ENCODE data around the gene SIL1.

DNA sequence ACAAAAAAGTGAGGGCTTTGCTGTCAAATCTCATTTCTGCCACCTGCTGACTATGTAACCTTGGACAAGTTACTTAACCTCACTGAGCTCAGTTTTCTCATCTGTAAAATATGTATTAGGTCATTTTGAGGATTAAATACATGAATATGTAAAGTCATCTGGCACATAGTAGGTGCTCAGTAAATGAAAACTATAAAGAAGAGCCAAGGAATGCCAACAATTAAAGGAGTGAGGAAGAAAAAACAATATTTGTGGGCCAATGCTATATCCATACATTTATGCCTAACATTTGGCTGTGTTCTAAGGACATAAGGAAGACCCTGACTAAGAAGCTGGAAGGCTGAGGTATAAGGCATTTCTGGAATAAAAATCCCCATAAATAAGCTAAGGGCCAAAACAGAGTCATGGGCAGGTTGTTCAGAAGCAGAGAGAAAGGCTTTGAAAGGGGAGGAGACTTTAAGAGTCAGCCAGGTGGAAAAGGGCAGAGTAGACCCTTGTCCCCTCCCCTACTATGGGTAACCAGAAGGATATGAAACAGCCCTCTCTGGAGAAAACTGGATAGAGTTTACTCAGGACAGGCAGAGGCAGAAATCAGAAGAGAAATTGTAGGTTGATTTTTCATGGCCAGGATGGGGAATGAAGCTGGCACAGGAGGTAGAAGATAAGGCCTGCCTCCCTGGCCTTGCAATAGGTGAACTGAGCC lies 47.6 kb upstream of the SIL1 start:
- TF ChIP-seq EZH2 (IDR thresholded peaks at IDR 0.05; ENCODE audit: insufficient read depth, poor library complexity, severe bottlenecking) (no peak), EZH2phosphoT487 (IDR thresholded peaks at IDR 0.05; ENCODE audit: insufficient read depth, low read depth) (no peak)
